ENCODE data around the gene PPP1R8.

PPP1R8 gene

DNA sequence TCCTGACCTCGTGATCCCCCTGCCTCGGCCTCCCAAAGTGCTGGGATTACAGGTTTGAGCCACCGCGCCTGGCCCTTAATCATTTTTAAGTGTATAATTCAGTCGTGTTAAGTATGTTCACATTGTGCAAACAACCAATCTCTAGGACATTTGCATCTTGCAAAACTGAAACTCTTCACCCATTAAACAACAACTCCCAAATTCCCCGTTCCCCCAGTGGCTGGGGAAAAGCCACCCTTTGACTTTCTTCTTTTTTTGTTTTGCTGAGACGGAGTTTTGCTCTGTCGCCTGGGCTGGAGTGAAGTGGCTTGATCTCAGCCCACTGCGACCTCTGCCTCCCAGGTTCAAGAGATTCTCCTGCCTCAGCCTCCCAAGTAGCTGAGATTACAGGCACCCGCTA is 35.2 kb downstream of the PPP1R8 start:
- TF ChIP-seq TAF1 (IDR thresholded peaks at IDR 0.05; ENCODE audit: low read depth) (no peak), NFIC (IDR thresholded peaks at IDR 0.05) (no peak), FOXM1 (IDR thresholded peaks at IDR 0.05; ENCODE audit: borderline replicate concordance, low read depth) (no peak), ZBTB7A (IDR thresholded peaks at IDR 0.05; ENCODE audit: low read depth) (no peak), TEAD4 (IDR thresholded peaks at IDR 0.05) (no peak), CREB1 (IDR thresholded peaks at IDR 0.05; ENCODE audit: low read depth) (no peak), CEBPB (IDR thresholded peaks at IDR 0.05) (no peak), RAD21 (IDR thresholded peaks at IDR 0.05; ENCODE audit: low read depth) (no peak), EP300 (IDR thresholded peaks at IDR 0.05; ENCODE audit: borderline replicate concordance) (no peak), YY1 (IDR thresholded peaks at IDR 0.05; ENCODE audit: low read depth) (no peak)
- TF ChIP-seq, protein P1, sequence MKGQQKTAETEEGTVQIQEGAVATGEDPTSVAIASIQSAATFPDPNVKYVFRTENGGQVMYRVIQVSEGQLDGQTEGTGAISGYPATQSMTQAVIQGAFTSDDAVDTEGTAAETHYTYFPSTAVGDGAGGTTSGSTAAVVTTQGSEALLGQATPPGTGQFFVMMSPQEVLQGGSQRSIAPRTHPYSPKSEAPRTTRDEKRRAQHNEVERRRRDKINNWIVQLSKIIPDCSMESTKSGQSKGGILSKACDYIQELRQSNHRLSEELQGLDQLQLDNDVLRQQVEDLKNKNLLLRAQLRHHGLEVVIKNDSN (IDR thresholded peaks at IDR 0.05), result no peak
- TF ChIP-seq, protein P2, sequence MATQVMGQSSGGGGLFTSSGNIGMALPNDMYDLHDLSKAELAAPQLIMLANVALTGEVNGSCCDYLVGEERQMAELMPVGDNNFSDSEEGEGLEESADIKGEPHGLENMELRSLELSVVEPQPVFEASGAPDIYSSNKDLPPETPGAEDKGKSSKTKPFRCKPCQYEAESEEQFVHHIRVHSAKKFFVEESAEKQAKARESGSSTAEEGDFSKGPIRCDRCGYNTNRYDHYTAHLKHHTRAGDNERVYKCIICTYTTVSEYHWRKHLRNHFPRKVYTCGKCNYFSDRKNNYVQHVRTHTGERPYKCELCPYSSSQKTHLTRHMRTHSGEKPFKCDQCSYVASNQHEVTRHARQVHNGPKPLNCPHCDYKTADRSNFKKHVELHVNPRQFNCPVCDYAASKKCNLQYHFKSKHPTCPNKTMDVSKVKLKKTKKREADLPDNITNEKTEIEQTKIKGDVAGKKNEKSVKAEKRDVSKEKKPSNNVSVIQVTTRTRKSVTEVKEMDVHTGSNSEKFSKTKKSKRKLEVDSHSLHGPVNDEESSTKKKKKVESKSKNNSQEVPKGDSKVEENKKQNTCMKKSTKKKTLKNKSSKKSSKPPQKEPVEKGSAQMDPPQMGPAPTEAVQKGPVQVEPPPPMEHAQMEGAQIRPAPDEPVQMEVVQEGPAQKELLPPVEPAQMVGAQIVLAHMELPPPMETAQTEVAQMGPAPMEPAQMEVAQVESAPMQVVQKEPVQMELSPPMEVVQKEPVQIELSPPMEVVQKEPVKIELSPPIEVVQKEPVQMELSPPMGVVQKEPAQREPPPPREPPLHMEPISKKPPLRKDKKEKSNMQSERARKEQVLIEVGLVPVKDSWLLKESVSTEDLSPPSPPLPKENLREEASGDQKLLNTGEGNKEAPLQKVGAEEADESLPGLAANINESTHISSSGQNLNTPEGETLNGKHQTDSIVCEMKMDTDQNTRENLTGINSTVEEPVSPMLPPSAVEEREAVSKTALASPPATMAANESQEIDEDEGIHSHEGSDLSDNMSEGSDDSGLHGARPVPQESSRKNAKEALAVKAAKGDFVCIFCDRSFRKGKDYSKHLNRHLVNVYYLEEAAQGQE (IDR thresholded peaks at IDR 0.05; ENCODE audit: low read depth), result no peak
- TF ChIP-seq, protein P3, sequence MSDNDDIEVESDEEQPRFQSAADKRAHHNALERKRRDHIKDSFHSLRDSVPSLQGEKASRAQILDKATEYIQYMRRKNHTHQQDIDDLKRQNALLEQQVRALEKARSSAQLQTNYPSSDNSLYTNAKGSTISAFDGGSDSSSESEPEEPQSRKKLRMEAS (IDR thresholded peaks at IDR 0.05), result no peak

DNA sequence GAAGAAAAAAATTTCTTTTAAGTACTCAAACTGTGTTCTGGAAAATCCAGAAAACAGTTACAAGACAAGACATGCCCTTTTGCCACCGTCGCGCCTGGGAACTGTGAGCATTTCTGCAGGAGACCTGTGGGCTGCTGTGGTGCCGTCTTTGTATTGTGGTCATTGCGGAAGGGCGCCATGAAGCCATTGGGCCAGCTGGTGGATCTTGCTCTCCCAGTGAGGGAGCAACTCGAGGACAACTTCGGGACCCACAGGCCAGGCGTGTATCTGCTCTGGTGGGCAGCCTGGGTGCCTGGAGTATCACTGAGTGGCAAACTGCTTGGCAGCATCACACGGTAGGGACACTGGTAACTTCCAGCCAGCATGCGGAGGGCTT is 38.0 kb downstream of the PPP1R8 start:
- TF ChIP-seq, protein P2 (IDR thresholded peaks at IDR 0.05; ENCODE audit: low read depth), result no peak
- TF ChIP-seq CREB1 (IDR thresholded peaks at IDR 0.05; ENCODE audit: low read depth), result no peak
- TF ChIP-seq EGR1 (IDR thresholded peaks at IDR 0.05), result no peak
- TF ChIP-seq CEBPB (IDR thresholded peaks at IDR 0.05), result no peak
- TF ChIP-seq TEAD4 (IDR thresholded peaks at IDR 0.05), result no peak
- no peak for TF ChIP-seq EP300 (IDR thresholded peaks at IDR 0.05; ENCODE audit: borderline replicate concordance)
- TF ChIP-seq RAD21 (IDR thresholded peaks at IDR 0.05; ENCODE audit: low read depth), result no peak
- no peak for TF ChIP-seq FOXM1 (IDR thresholded peaks at IDR 0.05; ENCODE audit: borderline replicate concordance, low read depth)

DNA sequence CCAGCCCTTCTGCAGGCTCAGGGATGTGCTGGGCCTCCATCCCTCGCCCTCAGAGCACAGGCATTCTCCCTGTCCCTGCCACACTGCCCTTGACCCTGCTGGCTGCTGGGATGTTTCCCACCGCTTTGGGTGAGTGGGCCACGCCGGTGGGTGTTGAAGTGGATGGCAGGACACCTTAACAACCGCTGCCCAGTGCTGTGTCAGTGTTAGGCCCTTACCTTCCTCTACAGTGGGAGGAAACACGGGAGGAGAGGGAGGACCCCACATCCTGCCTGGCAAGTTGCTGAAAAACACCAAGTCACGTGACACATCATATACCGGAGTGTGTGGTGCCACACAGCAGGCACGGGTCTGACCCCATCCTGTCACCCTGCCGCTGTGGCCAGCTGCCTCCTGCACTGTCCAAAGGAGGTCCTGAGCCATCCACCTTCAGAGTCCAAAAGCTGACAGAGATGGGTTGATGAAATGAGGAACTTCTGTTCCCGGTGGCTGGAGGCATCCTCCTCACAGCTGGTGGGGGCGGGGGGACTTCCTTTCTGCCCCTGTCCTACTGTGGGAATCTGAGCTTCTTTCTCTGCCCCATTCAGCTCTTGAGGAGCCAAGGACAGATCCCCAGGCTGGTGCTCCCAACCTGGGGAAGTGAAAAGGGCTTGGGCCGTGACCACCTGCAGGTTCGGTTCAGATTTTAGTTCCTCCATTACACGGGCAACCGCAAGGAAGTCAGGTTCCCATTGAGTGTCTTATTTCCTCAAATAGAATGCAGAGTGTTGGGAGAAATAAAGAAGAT is 38.5 kb downstream of the PPP1R8 start:
- TF ChIP-seq, protein P1 (IDR thresholded peaks at IDR 0.05), result peak; percentile 59
- TF ChIP-seq, protein P3 (IDR thresholded peaks at IDR 0.05), result no peak
- TF ChIP-seq, protein P2 (IDR thresholded peaks at IDR 0.05; ENCODE audit: low read depth), result no peak

DNA sequence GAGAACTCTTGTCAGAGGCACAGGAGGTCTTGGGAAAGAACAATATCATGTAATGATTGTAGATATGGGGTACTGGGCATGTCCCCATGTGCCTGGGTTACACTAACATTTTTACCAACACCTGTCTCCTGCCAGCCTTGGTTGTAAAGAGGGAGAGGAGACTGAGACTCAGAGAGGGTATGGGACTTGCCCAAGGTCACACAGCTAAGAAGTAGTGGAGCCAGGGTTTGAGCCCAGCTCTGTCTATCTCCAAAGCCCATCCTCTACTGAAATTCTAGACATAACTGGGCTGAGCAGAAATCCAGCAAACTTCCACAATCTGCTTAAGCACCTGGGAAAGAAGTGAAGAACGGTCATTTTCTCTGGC is 39.1 kb downstream of the PPP1R8 start:
- no peak for TF ChIP-seq CREB1 (IDR thresholded peaks at IDR 0.05; ENCODE audit: low read depth)
- TF ChIP-seq EGR1 (IDR thresholded peaks at IDR 0.05), result no peak
- TF ChIP-seq TAF1 (IDR thresholded peaks at IDR 0.05; ENCODE audit: low read depth), result no peak
- TF ChIP-seq FOXM1 (IDR thresholded peaks at IDR 0.05; ENCODE audit: borderline replicate concordance, low read depth), result no peak

DNA sequence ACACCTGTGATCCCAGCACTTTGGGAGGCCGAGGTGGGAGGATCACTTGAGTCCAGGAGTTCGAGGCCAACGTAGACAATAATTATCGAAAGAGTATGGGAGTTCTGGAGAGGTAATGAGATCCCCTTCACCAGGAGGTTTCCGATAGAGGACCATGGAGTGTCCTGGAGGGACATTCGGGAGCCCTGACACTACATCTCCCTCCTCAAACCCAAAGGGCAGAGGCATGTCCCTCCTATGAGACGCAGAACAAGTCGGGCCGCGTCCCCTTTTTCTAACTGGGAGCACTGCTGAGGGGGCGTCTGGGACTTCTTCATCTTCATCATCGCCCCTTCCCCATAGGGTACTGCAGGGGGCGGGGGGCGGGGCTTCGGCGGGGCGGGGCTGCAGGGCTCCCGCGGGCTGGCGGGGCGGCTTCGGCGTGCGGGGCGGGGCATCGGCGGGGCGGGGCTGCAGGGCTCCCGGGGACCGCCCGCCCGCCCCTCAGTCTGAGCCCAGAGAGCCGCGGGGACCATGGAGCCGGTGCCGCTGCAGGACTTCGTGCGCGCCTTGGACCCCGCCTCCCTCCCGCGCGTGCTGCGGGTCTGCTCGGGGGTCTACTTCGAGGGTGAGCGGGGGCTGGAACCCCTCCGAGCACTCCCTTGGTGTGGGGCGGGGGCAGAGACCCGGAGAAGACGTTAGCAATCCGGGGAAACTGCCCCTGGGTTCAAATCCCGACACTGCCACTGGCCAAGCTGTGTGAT is 41.6 kb downstream of the PPP1R8 start, which contains the start of gene THEMIS2:
Gene THEMIS2 (plus strand): TSS at position 486 of the 743 bp plus-strand sequence. CDS start 28 bp downstream, at position 514.
- peak; percentile 49; the same call in 1 of the 2 replicates for TF ChIP-seq TAF1 (IDR thresholded peaks at IDR 0.05; ENCODE audit: low read depth)
- TF ChIP-seq, protein P3 (IDR thresholded peaks at IDR 0.05), result peak; percentile 51; the same call in 1 of the 2 replicates
- TF ChIP-seq TEAD4 (IDR thresholded peaks at IDR 0.05), result no peak

All from Ishikawa (cell line).